Stimulated activated CD8-positive, alpha-beta memory T cell treated with anti-CD3 and anti-CD28 coated beads, Interleukin-7, amount 100 ng/mL, for 24 hours (primary cell): ENCODE results near the gene USH2A.

ENCODE experiments used
- DNase-seq: peaks from one replicate; pipeline ENCODE4 v3.0.0-alpha.2; 2020; ENCODE audit warnings: low read depth

USH2A gene

DNA sequence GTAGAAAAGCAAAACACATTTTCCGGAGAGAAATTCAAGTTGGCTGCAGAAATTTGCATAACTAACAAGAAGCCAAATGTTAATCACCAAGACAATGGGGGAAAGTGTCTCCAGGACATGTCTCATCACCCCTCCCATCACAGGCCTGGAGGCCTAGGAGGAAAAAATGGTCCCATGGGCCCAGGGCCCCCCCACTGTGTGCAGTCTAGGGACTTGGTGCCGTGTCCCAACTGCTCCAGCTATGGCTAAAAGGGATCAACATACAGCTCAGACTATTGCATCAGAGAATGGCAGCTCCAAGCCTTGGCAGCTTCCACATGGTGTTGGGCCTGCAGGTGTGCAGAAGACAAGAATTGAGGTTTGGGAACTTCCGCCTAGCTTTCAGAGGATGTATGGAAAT is 138.2 kb downstream of the USH2A start:
- no peak for DNase-seq

DNA sequence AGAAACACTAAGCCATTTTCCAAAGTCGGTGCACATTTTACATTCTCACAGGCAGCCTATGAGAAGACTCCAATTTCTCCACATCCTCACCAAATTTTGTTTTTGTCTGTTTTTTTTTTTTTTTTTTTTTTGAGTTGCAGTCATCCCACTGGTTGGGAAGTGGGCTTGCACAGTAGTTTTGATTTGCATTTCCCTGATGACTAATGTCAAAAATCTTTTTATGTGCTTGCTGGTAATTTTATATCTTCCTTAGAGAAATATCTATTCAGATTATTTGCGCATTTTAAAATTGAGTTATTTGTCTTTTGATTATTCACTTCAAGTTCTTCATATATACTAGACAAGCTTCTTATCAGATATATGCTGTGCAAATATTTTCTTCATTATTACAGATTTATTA is 141.5 kb downstream of the USH2A start:
- DNase-seq = no peak

GRCh38 chr1:216270086-216270773 is 153.0 kb downstream of the USH2A start:
- no peak for DNase-seq

DNA sequence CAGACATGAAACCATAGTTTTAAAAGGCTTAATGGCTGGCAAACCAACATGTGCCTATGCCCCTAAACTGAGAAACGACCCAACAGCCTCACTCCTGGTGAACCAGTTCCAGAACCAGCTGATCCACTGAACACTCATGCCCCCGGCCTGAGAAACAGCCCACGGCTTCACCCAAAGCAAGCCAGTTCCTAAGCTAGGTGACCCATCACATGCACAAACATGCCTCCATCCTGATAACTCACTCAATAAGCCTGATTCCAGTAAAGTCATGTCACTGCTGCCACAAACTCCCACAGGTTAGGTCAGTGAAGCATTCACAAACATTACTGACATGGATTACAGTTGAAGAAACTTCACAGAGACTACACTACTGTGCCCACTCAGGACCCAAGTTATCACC is 161.6 kb downstream of the USH2A start:
- DNase-seq = no peak

GRCh38 chr1:216258856-216259255 is 164.4 kb downstream of the USH2A start:
- DNase-seq = no peak

- no peak for DNase-seq
Observed at GRCh38 chr1:216258386-216258785, 164.9 kb downstream of the USH2A start.

DNA sequence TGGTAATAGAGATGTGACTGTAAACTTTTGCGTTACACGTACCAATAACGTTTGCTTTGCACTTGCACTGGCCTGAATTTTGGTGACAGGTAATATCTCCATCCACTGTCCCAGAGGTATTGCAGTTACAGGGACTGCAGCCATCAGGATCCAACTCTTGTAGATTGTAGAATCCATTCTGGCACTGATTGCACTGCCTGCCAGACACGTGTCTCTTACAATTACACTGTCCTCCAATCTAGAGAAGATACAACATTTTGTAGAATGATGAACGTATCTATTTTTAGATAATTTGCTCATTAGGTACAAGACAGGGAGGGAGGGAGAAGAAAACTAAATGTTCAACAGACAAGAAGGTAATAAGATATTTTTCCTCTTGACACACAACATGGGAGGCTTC is 172.4 kb downstream of the USH2A start:
- DNase-seq = no peak

- no peak for DNase-seq
Observed at GRCh38 chr1:216248628-216249027, 174.6 kb downstream of the USH2A start.

- no peak for DNase-seq
Observed at GRCh38 chr1:216247937-216248336, 175.3 kb downstream of the USH2A start.

DNA sequence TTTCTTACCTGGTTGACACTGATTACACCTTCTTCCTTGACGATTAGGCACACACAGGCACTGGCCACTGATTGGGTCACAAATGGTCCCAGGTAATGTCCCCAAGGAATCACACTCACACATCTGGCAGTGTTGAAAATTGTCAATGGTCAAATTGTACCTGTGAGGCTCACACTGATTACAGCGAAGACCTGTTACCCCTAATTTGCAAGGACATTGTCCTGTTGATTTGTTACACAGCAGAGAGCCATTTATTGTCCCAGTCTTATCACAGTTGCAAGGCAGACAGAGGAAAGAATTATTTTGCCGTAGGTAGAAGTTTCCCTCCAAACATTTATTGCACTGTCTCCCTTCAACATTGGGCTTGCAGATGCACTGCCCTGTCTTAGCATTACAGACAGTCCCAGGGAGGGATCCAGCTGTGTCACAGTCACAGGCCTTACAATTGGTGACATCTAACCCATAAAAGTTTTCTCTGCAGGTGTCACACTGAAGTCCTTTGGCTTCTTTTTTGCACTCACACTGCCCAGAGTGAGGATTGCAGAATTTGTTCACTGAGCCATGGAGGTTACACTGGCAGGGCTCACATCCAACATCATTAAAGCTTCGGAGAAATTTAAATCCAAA is 176.6 kb downstream of the USH2A start:
- no peak for DNase-seq

- DNase-seq = no peak
Observed at GRCh38 chr1:216238844-216239243, 184.4 kb downstream of the USH2A start.

GRCh38 chr1:216237927-216238542 is 185.2 kb downstream of the USH2A start:
- DNase-seq = no peak

- DNase-seq = no peak
Observed at GRCh38 chr1:216224233-216224632, 199.0 kb downstream of the USH2A start.

DNA sequence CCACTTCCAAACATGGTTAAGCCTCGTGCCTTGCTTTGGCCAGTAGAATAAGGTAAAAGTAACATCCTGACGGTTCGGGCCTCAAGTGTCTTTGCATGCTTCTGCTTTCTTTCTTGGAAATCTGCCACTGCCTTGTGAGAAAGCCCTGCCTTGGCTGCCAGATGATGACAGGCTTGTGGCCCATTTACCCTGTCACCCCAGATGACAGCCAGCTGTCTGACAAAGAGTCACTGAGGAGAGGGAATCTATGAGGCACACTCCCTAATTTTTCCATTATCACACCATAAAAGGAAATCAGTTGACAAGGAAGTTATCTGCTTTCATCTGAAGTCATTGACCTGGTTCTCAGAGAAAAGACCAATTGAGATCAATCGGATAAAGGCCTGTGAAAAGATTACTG is 199.8 kb downstream of the USH2A start:
- no peak for DNase-seq

DNA sequence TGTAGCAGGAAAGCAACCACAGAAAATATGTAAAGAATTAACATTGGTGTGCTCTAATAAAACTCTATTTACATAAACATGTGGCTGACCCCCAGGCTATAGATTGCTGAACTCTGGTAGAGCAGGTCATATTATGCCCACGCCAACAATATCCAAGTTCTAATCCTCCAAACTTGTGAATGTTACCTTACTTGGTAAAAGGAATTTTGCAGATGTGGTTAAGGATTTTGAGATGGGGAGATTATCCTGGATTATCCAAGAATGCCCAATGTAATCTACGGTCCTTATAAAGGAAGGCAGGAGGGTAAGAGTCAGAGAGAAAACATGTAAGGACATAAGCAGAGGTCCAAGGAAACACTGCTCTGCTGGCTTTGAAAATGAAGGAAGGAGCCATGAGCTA is 201.0 kb downstream of the USH2A start:
- DNase-seq = no peak

DNA sequence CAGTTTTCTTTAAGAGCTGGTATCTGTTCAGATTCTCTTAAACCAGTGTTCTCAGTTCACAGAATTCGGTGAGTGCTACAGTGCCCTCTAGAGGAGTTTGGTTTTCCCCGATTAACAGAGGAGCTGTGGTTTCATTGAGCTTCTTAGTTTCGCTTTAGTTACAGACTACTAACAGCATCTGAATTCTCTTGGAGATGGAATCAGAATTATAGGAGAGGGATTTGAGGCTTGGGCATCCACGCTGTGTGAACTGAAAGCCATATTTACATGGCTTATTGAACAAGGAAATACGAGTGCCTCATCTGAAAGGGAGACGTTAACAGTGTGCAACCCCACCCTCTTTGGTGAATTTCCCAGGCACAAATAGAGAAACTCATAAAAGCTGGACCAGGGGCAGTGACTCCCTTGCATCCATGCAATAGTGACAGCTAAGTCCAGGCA is 202.0 kb downstream of the USH2A start:
- DNase-seq = no peak

- no peak for DNase-seq
Observed at GRCh38 chr1:216216305-216216704, 206.9 kb downstream of the USH2A start.

- no peak for DNase-seq
Observed at GRCh38 chr1:216215169-216215568, 208.1 kb downstream of the USH2A start.

DNA sequence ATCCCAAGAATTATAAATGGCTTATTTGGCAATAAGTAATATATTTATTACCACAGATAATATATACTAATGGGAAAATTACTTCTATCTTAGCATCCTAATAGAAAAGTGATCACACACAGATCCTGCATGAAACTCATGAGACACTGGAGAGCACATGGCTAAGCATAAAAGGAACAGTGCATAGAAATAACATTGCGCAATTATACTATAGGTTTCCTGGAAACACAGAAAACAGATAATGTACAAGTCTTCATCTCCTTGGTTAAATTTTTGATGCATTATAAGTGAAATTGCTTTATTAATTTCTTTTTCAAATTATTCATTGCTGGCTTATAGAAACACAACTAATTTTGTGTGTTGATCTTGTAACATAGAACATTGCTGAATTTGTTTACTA is 210.4 kb downstream of the USH2A start:
- DNase-seq = no peak

DNA sequence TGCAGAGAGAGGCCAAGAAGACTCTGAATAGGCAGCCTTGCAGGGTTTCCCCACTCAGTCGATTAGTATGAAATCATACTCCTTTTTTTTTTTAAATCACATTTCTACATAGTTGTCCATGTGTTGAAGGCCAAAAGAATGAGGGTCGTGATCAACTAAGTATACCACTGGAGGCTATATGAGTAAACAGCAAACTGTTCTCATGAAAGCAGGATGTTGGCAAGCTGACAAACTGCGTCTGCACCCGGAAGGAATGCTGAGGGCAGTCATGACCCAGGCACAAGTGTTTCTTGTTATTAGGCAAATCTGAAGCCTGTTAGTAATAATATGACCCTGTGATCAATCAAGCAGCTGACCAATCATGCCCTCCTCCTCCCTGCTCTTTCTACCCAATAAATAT is 213.2 kb downstream of the USH2A start:
- no peak for DNase-seq

- DNase-seq = no peak
Observed at GRCh38 chr1:216209125-216209524, 214.1 kb downstream of the USH2A start.

DNA sequence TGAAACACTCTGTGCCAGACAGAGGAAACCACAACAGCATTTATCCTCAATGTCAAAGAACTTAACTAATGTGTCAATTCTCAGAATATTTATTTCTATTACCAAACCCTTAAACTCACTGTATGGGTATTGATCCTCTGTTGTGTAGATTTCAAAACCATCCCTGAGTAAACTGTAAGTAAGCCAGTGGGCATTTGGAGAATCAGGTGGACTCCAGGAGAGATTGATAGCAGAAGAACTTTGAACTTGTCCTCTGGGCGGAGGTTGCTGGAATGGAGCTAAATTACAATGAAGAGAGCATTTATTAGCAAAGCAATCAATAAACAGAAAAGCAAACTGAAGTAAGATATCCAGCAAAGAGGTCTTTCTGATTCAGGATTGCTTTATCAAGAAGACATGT is 216.1 kb downstream of the USH2A start:
- no peak for DNase-seq

DNA sequence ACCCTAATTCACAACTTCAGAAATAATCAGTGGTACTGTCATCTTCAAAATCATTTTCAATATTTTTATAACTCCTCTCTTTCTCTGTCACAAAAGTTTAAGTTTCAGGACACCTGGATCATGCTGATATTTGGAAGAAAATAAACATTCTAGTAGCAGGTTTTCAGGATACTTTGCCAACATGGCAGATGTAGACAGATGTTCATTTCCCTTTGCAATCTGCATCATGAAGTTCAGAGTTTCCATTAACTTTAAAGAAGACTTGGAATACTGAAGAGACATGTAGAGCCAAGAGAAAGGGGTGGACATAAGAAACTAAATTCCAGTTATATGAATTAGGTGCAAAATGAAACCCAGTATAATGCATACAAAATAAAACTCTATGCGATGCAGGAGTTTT is 218.1 kb downstream of the USH2A start:
- DNase-seq = no peak

- DNase-seq = no peak
Observed at GRCh38 chr1:216201946-216202345, 221.3 kb downstream of the USH2A start.
